22Rv1 (cell line): ENCODE data around the gene PIAS4.
A peak's percentile ranks its signal among the peaks of the same experiment; 100 is the strongest.

Experiments
- H3K27ac ChIP-seq: fragments of 450-650 bp; 2 replicates; pipeline ENCODE4 v1.5.1; 2017
- ZFX ChIP-seq: fragments of 450-650 bp; IDR thresholded peaks from 2 replicates; pipeline ENCODE4 v1.6.1; 2017; ENCODE audit warnings: antibody characterized with exemption, borderline replicate concordance
- TF ChIP-seq, protein P1 (sequence below): fragments of 450-650 bp; IDR thresholded peaks from 2 replicates; pipeline ENCODE4 v1.5.1; 2017; ENCODE audit warnings: mild to moderate bottlenecking

The PIAS4 gene

DNA sequence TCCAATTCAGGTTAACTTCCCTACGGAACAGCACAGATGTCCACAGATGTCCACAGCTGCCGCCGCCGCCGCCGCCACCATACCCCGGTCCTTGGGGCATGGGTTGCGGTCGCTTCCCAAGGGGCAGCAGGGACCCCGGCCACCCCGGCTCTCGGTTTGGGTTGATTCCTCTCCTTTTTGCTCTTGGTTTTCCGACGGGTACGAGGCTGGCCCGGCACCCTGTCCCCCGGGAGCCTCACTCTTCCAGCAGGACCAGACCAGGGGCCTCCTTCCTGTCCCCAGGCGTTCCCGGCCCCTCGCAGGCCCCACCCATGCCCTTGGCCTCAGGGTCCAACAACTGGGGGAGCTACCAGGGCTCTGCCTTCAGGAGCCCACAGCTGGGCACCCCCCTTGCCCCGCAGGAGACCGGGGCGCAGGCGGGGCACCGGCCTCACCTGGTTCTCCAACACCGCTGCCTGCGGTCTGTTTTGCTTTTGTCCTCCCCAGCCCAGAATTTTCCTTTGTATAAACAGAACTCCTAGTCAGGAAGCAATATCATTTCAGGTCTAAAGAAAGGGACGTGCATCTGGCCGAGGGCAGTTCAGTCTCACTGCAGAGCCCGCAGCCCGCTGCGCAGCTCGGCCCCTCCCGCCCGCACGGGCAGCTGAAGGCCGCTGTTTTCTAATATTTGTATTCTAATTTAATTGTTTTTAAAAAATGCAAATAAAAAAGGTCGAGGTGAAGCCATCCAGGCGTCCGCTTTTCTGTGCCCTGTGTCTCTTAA is 31.3 kb downstream of the PIAS4 start:
- peak overlapping the region; percentile 53; the same call in 1 of the 2 replicates for H3K27ac ChIP-seq
- TF ChIP-seq, protein P1, sequence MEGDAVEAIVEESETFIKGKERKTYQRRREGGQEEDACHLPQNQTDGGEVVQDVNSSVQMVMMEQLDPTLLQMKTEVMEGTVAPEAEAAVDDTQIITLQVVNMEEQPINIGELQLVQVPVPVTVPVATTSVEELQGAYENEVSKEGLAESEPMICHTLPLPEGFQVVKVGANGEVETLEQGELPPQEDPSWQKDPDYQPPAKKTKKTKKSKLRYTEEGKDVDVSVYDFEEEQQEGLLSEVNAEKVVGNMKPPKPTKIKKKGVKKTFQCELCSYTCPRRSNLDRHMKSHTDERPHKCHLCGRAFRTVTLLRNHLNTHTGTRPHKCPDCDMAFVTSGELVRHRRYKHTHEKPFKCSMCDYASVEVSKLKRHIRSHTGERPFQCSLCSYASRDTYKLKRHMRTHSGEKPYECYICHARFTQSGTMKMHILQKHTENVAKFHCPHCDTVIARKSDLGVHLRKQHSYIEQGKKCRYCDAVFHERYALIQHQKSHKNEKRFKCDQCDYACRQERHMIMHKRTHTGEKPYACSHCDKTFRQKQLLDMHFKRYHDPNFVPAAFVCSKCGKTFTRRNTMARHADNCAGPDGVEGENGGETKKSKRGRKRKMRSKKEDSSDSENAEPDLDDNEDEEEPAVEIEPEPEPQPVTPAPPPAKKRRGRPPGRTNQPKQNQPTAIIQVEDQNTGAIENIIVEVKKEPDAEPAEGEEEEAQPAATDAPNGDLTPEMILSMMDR, result no peak
- TF ChIP-seq ZFX, result no peak

DNA sequence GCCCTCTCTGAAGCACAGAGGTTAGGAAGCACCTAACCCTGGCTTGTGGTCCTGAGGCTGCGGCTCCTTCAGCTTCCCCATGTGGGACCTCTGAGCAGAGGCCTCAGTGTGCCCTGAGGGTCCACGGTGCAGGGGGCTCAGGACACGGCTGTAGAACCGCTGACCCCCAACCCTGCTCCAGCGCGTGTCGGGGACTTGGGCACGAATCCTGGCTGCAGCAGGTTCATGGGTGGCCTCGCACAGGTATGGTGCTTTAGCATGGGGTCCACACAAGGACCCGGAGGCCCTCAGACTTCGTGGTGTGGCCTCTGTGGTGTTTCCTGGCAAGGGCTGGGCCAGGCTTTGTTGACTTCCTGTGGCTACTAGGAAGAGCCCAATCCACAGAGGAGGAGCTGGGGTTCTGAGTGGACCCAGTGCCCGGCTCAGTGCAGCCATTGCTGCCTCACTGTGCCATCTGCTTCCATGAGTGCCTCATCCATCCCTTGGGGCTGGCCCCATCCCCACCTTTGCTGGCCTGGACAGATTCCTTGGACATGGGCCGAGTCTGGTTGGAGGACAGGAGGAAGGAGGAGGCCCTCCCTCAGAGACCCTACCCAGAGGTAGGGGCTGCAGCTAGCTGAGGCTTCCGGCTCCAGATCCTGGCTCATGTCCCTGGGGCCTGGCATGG is 34.7 kb downstream of the PIAS4 start:
- H3K27ac ChIP-seq, result peak overlapping the region; percentile 53
- TF ChIP-seq ZFX, result no peak
- TF ChIP-seq, protein P1, result no peak

DNA sequence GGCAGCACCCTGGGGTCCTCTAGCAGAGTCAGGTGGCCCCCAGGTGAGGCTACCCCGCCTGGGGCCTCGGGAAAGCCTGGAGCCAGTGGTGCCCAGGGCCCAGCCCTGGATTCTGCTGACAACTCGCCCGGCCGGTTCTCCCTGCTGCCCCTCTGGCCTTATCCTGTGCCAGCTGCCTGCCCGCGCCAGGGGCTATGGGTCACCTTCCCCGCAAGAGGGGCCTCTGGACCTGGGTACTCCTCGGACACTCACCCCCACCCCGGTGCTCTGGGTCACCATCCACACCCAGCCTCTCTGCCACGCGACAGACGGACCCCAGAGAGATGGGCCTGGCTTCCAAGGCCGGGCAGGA is 35.2 kb downstream of the PIAS4 start:
- no peak for TF ChIP-seq ZFX
- peak overlapping the region; percentile 53 for H3K27ac ChIP-seq

DNA sequence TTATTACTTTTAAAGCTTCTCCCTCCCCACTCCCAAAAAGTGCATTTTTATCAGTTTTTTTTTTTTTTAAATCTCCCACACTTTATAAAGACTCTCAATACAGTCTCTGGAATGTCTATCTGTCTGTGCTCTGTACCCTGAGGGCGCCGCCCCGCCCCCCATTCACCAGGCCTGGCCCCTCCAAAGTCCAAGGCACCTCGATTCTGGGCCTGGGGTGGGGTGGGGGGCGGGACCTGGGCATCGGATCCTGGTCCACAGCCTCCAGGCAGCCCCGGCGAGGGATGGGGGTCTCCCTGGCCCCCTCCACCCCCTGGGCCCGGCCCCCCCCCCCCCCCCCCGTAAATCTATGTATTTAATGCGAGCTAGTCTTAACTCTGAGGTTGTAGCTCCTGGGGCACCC is 35.9 kb downstream of the PIAS4 start:
- peak overlapping the region; percentile 53; the same call in 1 of the 2 replicates for H3K27ac ChIP-seq
- no peak for TF ChIP-seq ZFX
- TF ChIP-seq, protein P1, result no peak

DNA sequence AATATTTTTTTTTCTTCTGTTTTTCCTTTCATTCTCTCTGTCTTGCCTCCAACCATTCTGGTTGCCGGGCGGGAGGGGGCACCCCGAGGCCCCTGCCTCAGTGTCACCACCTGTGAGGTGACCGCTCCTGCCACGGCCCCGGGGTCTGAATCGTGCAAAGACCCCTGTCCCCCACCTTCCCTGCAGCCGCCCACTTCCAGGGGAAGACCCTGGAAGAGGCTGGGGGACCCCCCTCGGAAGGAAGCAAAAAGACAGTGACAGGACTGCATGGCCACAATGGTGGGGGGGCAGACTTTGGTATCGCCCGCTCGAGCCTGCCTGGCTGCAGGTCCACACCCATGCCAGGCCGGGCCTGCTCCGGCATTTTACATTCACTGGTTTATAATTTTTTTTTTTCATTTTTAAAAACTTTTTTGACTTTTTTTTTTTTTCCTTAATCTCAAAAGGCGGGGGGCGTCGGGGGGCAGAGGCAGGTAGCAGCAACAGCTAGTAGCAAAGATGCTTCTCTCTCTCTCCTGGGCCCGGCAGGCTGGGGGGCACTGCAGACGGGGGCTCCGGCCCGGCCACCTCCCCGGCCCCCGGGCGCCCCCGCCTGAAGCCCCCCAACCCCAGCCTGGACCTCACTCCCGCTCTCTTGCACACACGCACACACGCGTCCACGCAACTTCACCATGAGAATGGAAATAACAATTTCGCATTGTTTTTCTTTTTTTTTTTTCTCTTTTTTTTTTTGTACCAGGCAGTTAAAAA is 36.6 kb downstream of the PIAS4 start:
- no peak overlapping the region for H3K27ac ChIP-seq
- TF ChIP-seq, protein P1, result no peak
- no peak for TF ChIP-seq ZFX

DNA sequence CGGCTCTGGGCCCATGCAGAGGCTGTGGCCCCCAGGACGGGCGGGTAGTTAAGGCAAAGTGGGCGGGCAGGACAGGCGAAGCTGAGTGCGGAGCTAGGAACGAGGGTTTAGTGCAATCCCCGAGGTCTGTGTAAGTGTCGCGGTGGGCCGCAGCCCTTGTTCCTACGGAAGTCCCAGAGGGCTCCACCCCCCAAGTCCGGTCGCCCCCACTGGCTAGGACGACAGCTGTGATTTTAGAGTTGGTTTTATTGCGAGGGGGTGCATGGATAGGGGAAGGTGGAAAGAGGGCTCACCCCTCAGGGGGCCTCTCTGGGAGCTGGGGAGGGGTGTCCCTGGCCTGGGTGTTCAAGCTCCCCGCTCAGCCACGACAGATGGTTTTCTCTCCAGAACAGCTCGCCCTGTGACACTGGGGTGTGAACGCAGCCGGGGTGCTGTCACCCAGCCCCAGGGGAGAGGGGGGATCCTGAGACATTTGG is 37.5 kb downstream of the PIAS4 start:
- no peak overlapping the region for H3K27ac ChIP-seq

More for the DNA sequence above, 37.5 kb downstream of the PIAS4 start:
- TF ChIP-seq, protein P1, result no peak
- TF ChIP-seq ZFX, result no peak
